Heart left ventricle (tissue), 16 donors: ENCODE measurements around the gene WWOX. TPM values are rescaled to one million over a fixed set of nuclear protein-coding genes. Genes with fewer than 3 reads are reported as not detected.

Experiments used
- ATAC-seq, 4 donors: fragments of 200-7000 bp; cut with Tn5 transposase; one replicate each; pipeline ENCODE4 v1.9.1; 2020 to 2022; ENCODE audit warnings: moderate library complexity in 4 of 4, mild to moderate bottlenecking in 3 of 4, moderate number of reproducible peaks in 1 of 4
- DNase-seq, 5 donors: peaks; one replicate each; pipeline ENCODE4 v3.0.0-alpha.2; 2020
- H3K27ac ChIP-seq, 12 donors: fragments of 200-600 bp; sonication (generic) in 4 of 12; one replicate each; pipeline versions ENCODE4 v1.5.0 to v1.8.0; 2016 to 2022; ENCODE audit warnings: mild to moderate bottlenecking in 2 of 12
- H3K27me3 ChIP-seq, 9 donors: fragments of 200-600 bp; sonication (generic) in 2 of 9; one replicate each; pipeline versions ENCODE4 v1.5.1 to v1.8.0; 2016 to 2022; ENCODE audit warnings: mild to moderate bottlenecking in 3 of 9
- H3K36me3 ChIP-seq, 9 donors: fragments of 200-600 bp; sonication (generic) in 2 of 9; one replicate each; pipeline versions ENCODE4 v1.5.0 to v1.8.0; 2018 to 2022; ENCODE audit warnings: mild to moderate bottlenecking in 2 of 9
- H3K4me1 ChIP-seq, 12 donors: fragments of 200-600 bp; sonication (generic) in 4 of 12; one replicate each; pipeline versions ENCODE4 v1.5.0 to v1.8.0; 2016 to 2022; ENCODE audit warnings: mild to moderate bottlenecking in 3 of 12
- H3K4me3 ChIP-seq, 12 donors: fragments of 200-600 bp; sonication (generic) in 4 of 12; one replicate each; pipeline versions ENCODE4 v1.5.0 to v1.8.0; 2017 to 2022; ENCODE audit warnings: mild to moderate bottlenecking in 9 of 12, moderate library complexity in 4 of 12
- H3K9me3 ChIP-seq, 12 donors: fragments of 200-600 bp; sonication (generic) in 4 of 12; one replicate each; pipeline versions ENCODE4 v1.5.0 to v1.8.0; 2016 to 2022; ENCODE audit warnings: mild to moderate bottlenecking in 1 of 12
- CTCF ChIP-seq, 12 donors: fragments of 200-600 bp; sonication (generic) in 4 of 12; IDR thresholded peaks; one replicate each; pipeline versions ENCODE4 v1.5.0 to v1.8.0; 2018 to 2022; ENCODE audit warnings: antibody characterized with exemption in 12 of 12, mild to moderate bottlenecking in 5 of 12
- POLR2A ChIP-seq, 2 donors: fragments of 450-650 bp; IDR thresholded peaks; one replicate each; pipeline ENCODE4 v1.6.1; 2017; ENCODE audit warnings: antibody characterized with exemption in 2 of 2, mild to moderate bottlenecking in 2 of 2, moderate library complexity in 2 of 2
- WGBS, 4 donors: extraction: QIAGEN DNeasy Blood & Tissue Kit in 2 of 4; methylation state at CpG; one replicate each; pipeline versions ENCODE4 v1.1.5 to v1.1.7; 2013 to 2018; 5-methylcytosine and 5-hydroxymethylcytosine counted together
- intact Hi-C, 10 donors: fragments of 100-400 bp; cut with DNase I; formaldehyde crosslinking; loops; one replicate each; pipeline versions ENCODE4 v1.11.1 to v1.14.2; 2022
- polyA plus RNA-seq, 2 donors: library from polyadenylated mRNA; stranded (reverse); fragments of 200-250 nt; gene quantifications; one replicate each; pipeline ENCODE4 v1.2.3, GENCODE V29; 2013
- total RNA-seq, 9 donors: library from RNA; depleted of rRNA in 2 of 9; stranded (reverse); fragments of >200 nt in 2 of 9; fragmentation: NEBNext Ultra II Directional in 3 of 9; extraction: Animal tissue kit (Norgen Biotek cat#: 25700) in 3 of 9; gene quantifications; one replicate each; pipeline versions ENCODE4 v1.1.0 to v1.2.4, GENCODE V29; 2016 to 2023
- donor health status: ischemic (EF 13 %, LVEDD 7.1; RV severe dilation, severe dysfunction).
- donor health status: healthy with polysubstance abuse.
- donor health status: DM: no; HTN: yes; CAD: no.
- donor health status: DM: no; HTN: no; CAD: no.
- donor health status: ischemic (EF 25% LVEDD 6.9; RV normal size, moderate dysfunction).
- donor health status: ischemic (EF 25% LVEDD 5.7; RV mildly dilated, moderate dysfunction).
- donor health status: healthy.
- donor health status: DM: yes; HTN: yes; CAD: no.
- donor health status: ischemic (EF 35%, LVEDD 5.7; RV mildly dilated, moderate dysfunction).
- donor health status: nonischemic (EF 11% LVEDD 7.7; RV severe dilation, severe dysfunction).
- donor health status: DM: yes; HTN: yes; CAD: no.
- donor health status: PGD.
- donor health status: ischemic (EF 29% LVEDD 5.4; RV normal size, mild dysfunction).
- donor health status: nonischemic (EF 23%, LVEDD 6.1; RV moderate dilation, normal function).

The WWOX gene
- total and polyA plus RNA-seq, 11 donors, result 4.3 to 18.3 (median 9.1) TPM

GRCh38 chr16:78415013-78415412 lies 315.6 kb downstream of the WWOX start:
- TF ChIP-seq POLR2A (IDR thresholded peaks at IDR 0.05), result no peak
- no peak for TF ChIP-seq CTCF (IDR thresholded peaks at IDR 0.05)
- Histone ChIP-seq H3K4me1 (no peaks in the 10 kb centered on the region), H3K4me3 (no peak overlapping the region), H3K27ac (no peak overlapping the region), H3K9me3 (peaks cover 0 to 14% (median 0%) of the 10 kb centered on the region in 12 donors), H3K27me3 (no peaks in the 10 kb centered on the region), H3K36me3 (no peaks in the 10 kb centered on the region)
- intact Hi-C loops, result no loop called here
- whole genome bisulfite sequencing, 4 donors, result 87 to 97% (median 95%) methylated on average over 5 of the region's 5 CpGs
- no peak for DNase-seq
- ATAC-seq, result no peak

- TF ChIP-seq CTCF (IDR thresholded peaks at IDR 0.05), result no peak
- no peak for TF ChIP-seq POLR2A (IDR thresholded peaks at IDR 0.05)
- ATAC-seq (no peak), DNase-seq (no peak)
- Histone ChIP-seq H3K36me3 (no peaks in the 10 kb centered on the region), H3K4me3 (no peak overlapping the region), H3K9me3 (peaks cover 0 to 14% (median 0%) of the 10 kb centered on the region in 12 donors), H3K27ac (no peak overlapping the region), H3K27me3 (no peaks in the 10 kb centered on the region), H3K4me1 (no peaks in the 10 kb centered on the region)
- 88 to 96% (median 93%) methylated on average over 1 of the region's 1 CpG for WGBS, 4 donors
- intact Hi-C loops, result no loop called here
These were observed 316.2 kb downstream of the WWOX start for GRCh38 chr16:78415669-78416068.

- DNase-seq (no peak), ATAC-seq (no peak)
- Histone ChIP-seq H3K9me3 (peaks cover 0 to 14% (median 0%) of the 10 kb centered on the region in 12 donors), H3K27me3 (no peaks in the 10 kb centered on the region), H3K4me3 (no peak overlapping the region), H3K4me1 (no peaks in the 10 kb centered on the region), H3K36me3 (no peaks in the 10 kb centered on the region), H3K27ac (no peak overlapping the region)
- TF ChIP-seq CTCF (IDR thresholded peaks at IDR 0.05) (no peak), POLR2A (IDR thresholded peaks at IDR 0.05) (no peak)
- intact Hi-C loops, result no loop called here
These were observed 316.9 kb downstream of the WWOX start for GRCh38 chr16:78416400-78416799.

- DNase-seq, result no peak
- H3K27ac ChIP-seq, result no peak overlapping the region
- ATAC-seq, result no peak
- peaks cover 0 to 3% (median 0%) of the 10 kb centered on the region in 9 donors for H3K36me3 ChIP-seq
- intact Hi-C loops, result no loop called here
- no peaks in the 10 kb centered on the region for H3K9me3 ChIP-seq
- no peaks in the 10 kb centered on the region for H3K27me3 ChIP-seq
- WGBS, 4 donors, result 89 to 96% (median 92%) methylated on average over 3 of the region's 3 CpGs
- H3K4me1 ChIP-seq, result no peaks in the 10 kb centered on the region
- H3K4me3 ChIP-seq, result no peak overlapping the region
- TF ChIP-seq CTCF (IDR thresholded peaks at IDR 0.05) (no peak), POLR2A (IDR thresholded peaks at IDR 0.05) (no peak)
These were observed 321.8 kb downstream of the WWOX start for GRCh38 chr16:78421181-78421708.
